A549 treated with CpdA at 1 μM for 4 hours (cell line): ENCODE measurements around the gene NUDCD3. TPM values are rescaled to one million over a fixed set of nuclear protein-coding genes. Genes with fewer than 3 reads are reported as not detected.

Experiments
- total RNA-seq: library from RNA; stranded (reverse); fragments of 200-300 nt; extraction: Qiagen RNA extraction; gene quantifications from 5 replicates; pipeline ENCODE4 v1.2.3, GENCODE V29; 2022; ENCODE audit warnings: low read depth

The NUDCD3 gene
- 47.2 to 61.9 TPM (median 56.4 TPM) in 5 replicates for total RNA-seq

GRCh38 chr7:44490351-44491200 is at the start of gene NUDCD3:
TSS of gene NUDCD3 (minus strand) at chr7:44490658. CDS start at chr7:44490600, 58 bp downstream.

Other genes starting within 250 kb of the NUDCD3 start
- gene CAMK2B, start 165.1 kb downstream of the NUDCD3 start, total RNA-seq = 0.11 to 0.57 TPM (median 0.15 TPM) in 5 replicates
- gene NPC1L1, start 50.7 kb upstream of the NUDCD3 start, total RNA-seq = 0.05 to 0.13 TPM (median 0.06 TPM) in 4 of 5 replicates, not detected in the other
- 107 to 146 TPM (median 128 TPM) in 5 replicates for gene DDX56, start 83.2 kb upstream of the NUDCD3 start, total RNA-seq
- gene TMED4, start 91.6 kb upstream of the NUDCD3 start, total RNA-seq = 45.9 to 54.0 TPM (median 49.7 TPM) in 5 replicates
- 28.7 to 33.1 TPM (median 31.1 TPM) in 5 replicates for gene OGDH, start 116.0 kb upstream of the NUDCD3 start, total RNA-seq